ENCODE results near the gene SNX9. TPM values are rescaled to one million over a fixed set of nuclear protein-coding genes. Genes with fewer than 3 reads are reported as not detected.
A peak's percentile ranks its signal among the peaks of the same experiment; 100 is the strongest.
"Not testable (repeated sequence)": the region's sequence is repeated elsewhere in the genome, so short reads cannot be mapped to it uniquely, and the experiment has no call there.

SNX9 gene
- total RNA-seq, 1 experiment from 2014 or later: 37.8 TPM

- no peak for DNase-seq (ENCODE audit: low read depth)
These were observed 7.9 kb downstream of the SNX9 start for GRCh38 chr6:157831018-157831369.

- DNase-seq (ENCODE audit: low read depth): peak; percentile 46
These were observed 8.6 kb downstream of the SNX9 start for GRCh38 chr6:157831424-157832249.

- peak; percentile 82 for DNase-seq (ENCODE audit: low read depth)
These were observed 9.4 kb downstream of the SNX9 start for GRCh38 chr6:157832250-157832967.

GRCh38 chr6:157834549-157834948, 11.5 kb downstream of the SNX9 start:
- DNase-seq (ENCODE audit: low read depth): no peak

GRCh38 chr6:157838718-157839430, 15.8 kb downstream of the SNX9 start:
- no peak for DNase-seq (ENCODE audit: low read depth)

GRCh38 chr6:157839606-157840005, 16.6 kb downstream of the SNX9 start:
- DNase-seq (ENCODE audit: low read depth): no peak

- no peak for DNase-seq (ENCODE audit: low read depth)
These were observed 17.2 kb downstream of the SNX9 start for GRCh38 chr6:157840261-157840660.

- peak; percentile 68 for DNase-seq (ENCODE audit: low read depth)
These were observed 17.7 kb downstream of the SNX9 start for GRCh38 chr6:157840776-157841175.

GRCh38 chr6:157841211-157841840, 18.3 kb downstream of the SNX9 start:
- DNase-seq (ENCODE audit: low read depth): peak; percentile 62

GRCh38 chr6:157842212-157842611, 19.2 kb downstream of the SNX9 start:
- no peak for DNase-seq (ENCODE audit: low read depth)

GRCh38 chr6:157844196-157844595, 21.1 kb downstream of the SNX9 start:
- DNase-seq (ENCODE audit: low read depth): not testable (repeated sequence)

GRCh38 chr6:157845493-157846259, 22.6 kb downstream of the SNX9 start:
- DNase-seq (ENCODE audit: low read depth): no peak

GRCh38 chr6:157847846-157848245, 24.8 kb downstream of the SNX9 start:
- DNase-seq (ENCODE audit: low read depth): no peak

GRCh38 chr6:157848693-157849092, 25.6 kb downstream of the SNX9 start:
- no peak for DNase-seq (ENCODE audit: low read depth)

- DNase-seq (ENCODE audit: low read depth): no peak
These were observed 26.4 kb downstream of the SNX9 start for GRCh38 chr6:157849288-157850017.

- DNase-seq (ENCODE audit: low read depth): no peak
These were observed 27.0 kb downstream of the SNX9 start for GRCh38 chr6:157850030-157850429.

- DNase-seq (ENCODE audit: low read depth): no peak
These were observed 30.2 kb downstream of the SNX9 start for GRCh38 chr6:157853018-157853805.

GRCh38 chr6:157853902-157854502, 31.0 kb downstream of the SNX9 start:
- no peak for DNase-seq (ENCODE audit: low read depth)

- no peak for DNase-seq (ENCODE audit: low read depth)
These were observed 32.3 kb downstream of the SNX9 start for GRCh38 chr6:157855325-157855724.
